KMS-11 (cell line): ENCODE measurements around the gene NOS1AP.

Experiments
- H2AFZ ChIP-seq: fragments of 200-600 bp; sonication (generic); 2 replicates; pipeline ENCODE4 v1.6.1; 2016; ENCODE audit warnings: antibody characterized with exemption, mixed run types, low read depth
- H3K27ac ChIP-seq: fragments of 200-600 bp; sonication (generic); 2 replicates; pipeline ENCODE4 v1.6.1; 2016; ENCODE audit warnings: mild to moderate bottlenecking, mixed run types
- H3K27me3 ChIP-seq: fragments of 200-600 bp; sonication (generic); 2 replicates; pipeline ENCODE4 v1.6.1; 2017; ENCODE audit warnings: mild to moderate bottlenecking, low read depth, mixed run types, moderate library complexity; ENCODE audit not compliant: insufficient read depth
- H3K36me3 ChIP-seq: fragments of 200-600 bp; sonication (generic); 2 replicates; pipeline ENCODE4 v1.6.1; 2017; ENCODE audit warnings: mild to moderate bottlenecking, mixed run types; ENCODE audit not compliant: insufficient read depth
- H3K4me1 ChIP-seq: fragments of 200-600 bp; sonication (generic); 2 replicates; pipeline ENCODE4 v1.6.1; 2016; ENCODE audit warnings: mild to moderate bottlenecking, low read depth, mixed run types; ENCODE audit not compliant: poor library complexity, severe bottlenecking
- H3K4me2 ChIP-seq: fragments of 200-600 bp; sonication (generic); 2 replicates; pipeline ENCODE4 v1.7.0; 2016; ENCODE audit warnings: mild to moderate bottlenecking, mixed run types
- H3K4me3 ChIP-seq: fragments of 200-600 bp; sonication (generic); IDR thresholded peaks from 2 replicates; pipeline ENCODE4 v1.6.1; 2017; ENCODE audit warnings: low read depth, low read length, mixed read lengths; ENCODE audit not compliant: insufficient read depth
- H3K79me2 ChIP-seq: fragments of 200-600 bp; sonication (generic); 2 replicates; pipeline ENCODE4 v1.6.1; 2016; ENCODE audit warnings: low read depth, mixed run types; ENCODE audit not compliant: insufficient read depth
- H3K9ac ChIP-seq: fragments of 200-600 bp; sonication (generic); 2 replicates; pipeline ENCODE4 v1.6.1; 2016; ENCODE audit warnings: mild to moderate bottlenecking, mixed run types
- H4K20me1 ChIP-seq: fragments of 200-600 bp; sonication (generic); 2 replicates; pipeline ENCODE4 v1.6.1; 2016; ENCODE audit warnings: mild to moderate bottlenecking, mixed run types; ENCODE audit not compliant: insufficient read depth
- CTCF ChIP-seq: fragments of 200-600 bp; sonication (generic); conservative IDR thresholded peaks from 2 replicates; pipeline ENCODE4 v1.6.1; 2017; ENCODE audit warnings: low read depth, mild to moderate bottlenecking, antibody characterized with exemption, low read length, moderate library complexity, mixed read lengths

NOS1AP gene

DNA sequence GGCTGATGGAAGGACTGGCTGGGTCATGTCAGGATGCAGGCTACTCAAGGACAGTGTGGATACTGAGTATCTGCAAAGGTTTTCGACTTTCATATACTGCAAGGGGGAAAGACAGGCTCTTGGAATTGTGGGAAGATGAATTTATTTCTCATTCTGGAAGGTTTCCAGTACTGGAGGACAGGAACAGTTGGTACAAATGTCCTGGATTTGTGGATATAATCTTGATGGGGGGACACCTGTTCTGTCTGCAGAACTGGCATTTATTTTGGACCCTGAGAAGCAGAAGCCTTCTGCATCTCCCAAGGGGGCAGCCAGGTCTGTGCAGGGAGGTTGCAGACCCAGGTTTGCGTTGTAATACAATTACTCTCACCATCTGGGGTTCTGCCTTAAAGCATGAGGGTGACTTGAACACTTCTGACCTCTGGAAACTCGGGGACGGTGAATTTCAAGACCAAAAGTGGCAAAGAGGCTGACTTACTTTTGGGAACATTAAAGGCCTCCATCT lies 65.8 kb downstream of the NOS1AP start:
- Histone ChIP-seq H3K9ac (no peak overlapping the region), H3K4me2 (no peak overlapping the region), H2AFZ (no peak overlapping the region), H3K4me1 (peaks cover 12% of the 10 kb centered on the region), H3K4me3 (peak overlapping the region; percentile 31), H3K27ac (no peak overlapping the region), H3K79me2 (no peaks in the 10 kb centered on the region), H4K20me1 (no peaks in the 10 kb centered on the region), H3K27me3 (no peaks in the 10 kb centered on the region), H3K36me3 (no peaks in the 10 kb centered on the region)
- no peak for TF ChIP-seq CTCF

GRCh38 chr1:162136760-162137159 lies 67.3 kb downstream of the NOS1AP start:
- Histone ChIP-seq H3K9ac (no peak overlapping the region), H3K27me3 (no peaks in the 10 kb centered on the region), H2AFZ (no peak overlapping the region), H3K27ac (no peak overlapping the region), H3K79me2 (no peaks in the 10 kb centered on the region), H3K4me2 (no peak overlapping the region), H3K4me1 (peaks cover 12% of the 10 kb centered on the region), H3K36me3 (no peaks in the 10 kb centered on the region), H4K20me1 (no peaks in the 10 kb centered on the region), H3K4me3 (no peak overlapping the region)
- no peak for TF ChIP-seq CTCF

DNA sequence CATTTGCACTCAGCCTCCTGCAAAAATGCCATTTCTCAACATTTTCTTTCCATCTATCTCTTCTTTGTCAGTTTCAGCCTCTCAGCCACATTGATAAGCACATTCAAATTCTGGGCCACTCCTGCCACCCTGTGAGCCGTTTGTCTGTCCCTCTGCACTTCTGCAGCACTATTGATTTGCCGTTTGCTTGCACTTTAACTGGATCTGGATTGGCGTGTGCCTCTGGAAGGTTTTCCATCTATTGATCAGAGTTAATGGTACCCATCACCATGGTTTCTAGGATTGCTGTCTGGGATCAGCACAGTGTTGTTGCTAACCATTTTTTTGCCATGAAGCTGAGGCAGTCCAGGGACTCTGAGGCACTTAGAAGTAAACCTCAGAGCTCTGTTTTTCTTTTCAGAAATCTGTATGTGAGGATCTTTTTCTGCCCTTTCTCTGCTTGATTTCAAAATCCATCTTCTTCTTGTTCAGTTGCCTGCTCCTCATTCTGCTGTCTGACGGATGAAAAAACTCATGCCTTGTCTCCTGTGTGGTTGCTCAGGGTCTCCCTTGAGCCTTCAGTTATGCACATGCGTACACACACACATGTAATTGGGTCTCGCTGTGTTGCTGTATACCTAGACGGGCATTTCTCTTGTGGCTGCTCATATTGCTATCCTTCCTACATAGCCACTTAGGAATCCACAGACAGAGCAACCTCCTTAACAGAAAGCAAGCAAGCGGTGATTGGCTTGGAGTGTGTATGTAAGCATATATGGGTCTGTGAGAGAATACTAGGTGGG lies 67.9 kb downstream of the NOS1AP start:
- no peak overlapping the region for H3K9ac ChIP-seq
- H3K27me3 ChIP-seq: no peaks in the 10 kb centered on the region
- H4K20me1 ChIP-seq: no peaks in the 10 kb centered on the region
- H3K36me3 ChIP-seq: no peaks in the 10 kb centered on the region
- no peaks in the 10 kb centered on the region for H3K79me2 ChIP-seq
- H3K4me3 ChIP-seq: no peak overlapping the region
- H3K4me2 ChIP-seq: no peak overlapping the region
- no peak overlapping the region for H2AFZ ChIP-seq
- H3K27ac ChIP-seq: no peak overlapping the region
- H3K4me1 ChIP-seq: peaks cover 12% of the 10 kb centered on the region
- no peak for TF ChIP-seq CTCF

- H3K9ac ChIP-seq: no peak overlapping the region
- no peaks in the 10 kb centered on the region for H4K20me1 ChIP-seq
- no peak overlapping the region for H3K4me3 ChIP-seq
- H3K27me3 ChIP-seq: no peaks in the 10 kb centered on the region
- H3K79me2 ChIP-seq: no peaks in the 10 kb centered on the region
- no peak overlapping the region for H2AFZ ChIP-seq
- no peak overlapping the region for H3K27ac ChIP-seq
- H3K4me2 ChIP-seq: no peak overlapping the region
- peaks cover 12% of the 10 kb centered on the region for H3K4me1 ChIP-seq
- no peak for TF ChIP-seq CTCF
- H3K36me3 ChIP-seq: no peaks in the 10 kb centered on the region
These were observed 68.6 kb downstream of the NOS1AP start for GRCh38 chr1:162138112-162138511.
